Ascending aorta (tissue), 2 donors: ENCODE results near the gene KCNA10. TPM values are rescaled to one million over a fixed set of nuclear protein-coding genes. Genes with fewer than 3 reads are reported as not detected.

Experiments used
- DNase-seq, 2 donors: peaks; one replicate each; pipeline ENCODE4 v3.0.0-alpha.2; 2019; ENCODE audit warnings: low spot score in 2 of 2
- H3K27ac ChIP-seq, 2 donors: fragments of 200-600 bp; sonication (generic); one replicate each; pipeline ENCODE4 v1.5.1; 2016 to 2017; ENCODE audit warnings: mild to moderate bottlenecking in 1 of 2
- H3K27me3 ChIP-seq: fragments of 200-600 bp; sonication (generic); one replicate; pipeline ENCODE4 v1.5.1; 2017
- H3K36me3 ChIP-seq, 2 donors: fragments of 200-600 bp; sonication (generic); one replicate each; pipeline ENCODE4 v1.5.1; 2016
- H3K4me1 ChIP-seq, 2 donors: fragments of 200-600 bp; sonication (generic); one replicate each; pipeline ENCODE4 v1.5.1; 2016 to 2017; ENCODE audit warnings: mild to moderate bottlenecking in 1 of 2
- H3K4me3 ChIP-seq, 2 donors: fragments of 200-600 bp; sonication (generic); one replicate each; pipeline ENCODE4 v1.5.1; 2016 to 2017; ENCODE audit warnings: mild to moderate bottlenecking in 1 of 2
- H3K9me3 ChIP-seq, 2 donors: fragments of 200-600 bp; sonication (generic); one replicate each; pipeline ENCODE4 v1.5.1; 2016
- intact Hi-C: fragments of 100-400 bp; cut with DNase I; formaldehyde crosslinking; loops from one replicate; pipeline ENCODE4 v1.15.1; 2023
- total RNA-seq: library from RNA; depleted of rRNA; stranded (reverse); fragments of >200 nt; gene quantifications from one replicate; pipeline ENCODE4 v1.1.0, GENCODE V29; 2016
- TF ChIP-seq, protein P1 (sequence below), 3 experiments: fragments of 200-600 bp in 2 of 3; fragments of 450-650 bp in 1 of 3; sonication (generic) in 2 of 3; IDR thresholded peaks; one replicate each; pipeline ENCODE4 v1.5.1; 2016 to 2019; ENCODE audit warnings: antibody characterized with exemption in 3 of 3, mild to moderate bottlenecking in 1 of 3, moderate library complexity in 1 of 3

The KCNA10 gene
- total RNA-seq, 1 donor from 2014 or later: not detected

DNA sequence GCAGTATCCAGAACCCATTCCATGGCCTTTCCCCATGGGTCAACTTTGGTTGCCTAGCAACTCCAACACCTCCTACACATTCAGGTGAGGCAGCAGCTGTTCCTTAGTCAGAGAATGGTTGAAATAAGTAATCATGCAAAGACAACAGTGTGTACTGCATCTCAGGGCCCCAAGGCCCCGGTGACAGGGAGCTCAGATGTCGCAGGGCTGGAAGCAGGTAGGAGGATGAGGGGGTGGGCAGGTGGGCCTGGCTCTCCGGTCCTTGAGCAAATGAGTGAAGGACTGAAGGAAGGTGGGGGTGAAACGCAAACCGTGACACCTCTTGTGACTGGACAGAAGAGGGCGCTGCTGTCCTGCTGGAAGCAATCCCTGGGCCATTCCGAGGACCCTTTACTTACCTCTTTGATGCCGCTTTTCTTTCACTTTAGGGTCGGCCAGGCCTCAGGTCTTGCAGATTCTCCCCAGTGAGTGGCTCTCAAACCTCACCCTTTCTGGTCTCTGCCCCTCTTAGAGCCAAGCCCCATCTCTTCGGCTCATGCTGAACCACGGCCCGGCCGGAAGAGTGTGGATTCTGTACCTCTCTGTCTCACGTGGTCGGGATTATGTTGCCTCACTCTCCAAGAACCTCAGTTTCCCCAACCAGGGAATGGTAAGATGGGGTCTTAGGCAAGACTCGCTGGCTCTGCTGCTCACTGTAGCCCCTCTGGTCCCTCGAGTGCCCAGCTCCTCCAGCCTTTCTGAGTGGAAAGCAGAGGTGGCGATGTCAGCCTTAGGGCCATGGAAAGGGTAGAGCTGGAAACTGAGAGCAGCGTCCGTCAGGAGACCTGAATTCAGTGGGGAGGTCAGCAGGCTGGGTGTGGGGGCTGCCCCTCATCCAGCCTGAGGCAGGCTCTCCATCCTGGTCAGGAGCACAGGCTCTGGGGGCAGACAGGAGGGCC lies 5.6 kb upstream of the KCNA10 start:
- Histone ChIP-seq H3K27me3 (no peaks in the 10 kb centered on the region), H3K4me1 (no peaks in the 10 kb centered on the region), H3K4me3 (no peak overlapping the region), H3K9me3 (no peaks in the 10 kb centered on the region), H3K36me3 (no peaks in the 10 kb centered on the region), H3K27ac (no peak overlapping the region)
- TF ChIP-seq, protein P1, sequence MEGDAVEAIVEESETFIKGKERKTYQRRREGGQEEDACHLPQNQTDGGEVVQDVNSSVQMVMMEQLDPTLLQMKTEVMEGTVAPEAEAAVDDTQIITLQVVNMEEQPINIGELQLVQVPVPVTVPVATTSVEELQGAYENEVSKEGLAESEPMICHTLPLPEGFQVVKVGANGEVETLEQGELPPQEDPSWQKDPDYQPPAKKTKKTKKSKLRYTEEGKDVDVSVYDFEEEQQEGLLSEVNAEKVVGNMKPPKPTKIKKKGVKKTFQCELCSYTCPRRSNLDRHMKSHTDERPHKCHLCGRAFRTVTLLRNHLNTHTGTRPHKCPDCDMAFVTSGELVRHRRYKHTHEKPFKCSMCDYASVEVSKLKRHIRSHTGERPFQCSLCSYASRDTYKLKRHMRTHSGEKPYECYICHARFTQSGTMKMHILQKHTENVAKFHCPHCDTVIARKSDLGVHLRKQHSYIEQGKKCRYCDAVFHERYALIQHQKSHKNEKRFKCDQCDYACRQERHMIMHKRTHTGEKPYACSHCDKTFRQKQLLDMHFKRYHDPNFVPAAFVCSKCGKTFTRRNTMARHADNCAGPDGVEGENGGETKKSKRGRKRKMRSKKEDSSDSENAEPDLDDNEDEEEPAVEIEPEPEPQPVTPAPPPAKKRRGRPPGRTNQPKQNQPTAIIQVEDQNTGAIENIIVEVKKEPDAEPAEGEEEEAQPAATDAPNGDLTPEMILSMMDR (IDR thresholded peaks at IDR 0.05): peak; percentile 25 to 62 (median 41)
- intact Hi-C loops: loop anchor here (1.0 kb wide), 1 partner anchor 91 kb away; no protein-coding TSS in a partner anchor
- DNase-seq: no peak

DNA sequence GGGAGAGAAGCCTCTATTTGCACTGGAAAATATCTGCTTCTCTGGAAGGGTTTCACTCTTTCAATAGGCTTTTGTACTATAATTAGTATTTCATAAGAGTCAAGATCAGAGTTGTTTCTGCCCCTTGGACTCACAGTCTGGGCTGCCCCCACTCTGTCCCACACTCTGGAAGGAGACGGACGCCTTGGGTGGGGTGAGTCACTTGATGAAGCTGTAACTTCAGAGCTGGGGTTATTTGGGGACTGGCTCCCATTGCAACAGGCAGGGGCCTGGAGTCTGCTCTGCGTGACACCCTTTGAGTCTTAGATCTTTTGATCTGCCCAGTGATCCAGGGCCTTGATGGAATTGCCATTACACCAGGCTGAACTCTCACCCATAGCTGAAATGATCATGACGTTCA lies 4.0 kb upstream of the KCNA10 start:
- H3K36me3 ChIP-seq: no peaks in the 10 kb centered on the region
- no peak overlapping the region for H3K4me3 ChIP-seq
- H3K27ac ChIP-seq: no peak overlapping the region
- intact Hi-C loops: no loop called here
- TF ChIP-seq, protein P1 (IDR thresholded peaks at IDR 0.05): no peak
- no peaks in the 10 kb centered on the region for H3K9me3 ChIP-seq
- H3K27me3 ChIP-seq: no peaks in the 10 kb centered on the region
- DNase-seq: no peak
- no peaks in the 10 kb centered on the region for H3K4me1 ChIP-seq

DNA sequence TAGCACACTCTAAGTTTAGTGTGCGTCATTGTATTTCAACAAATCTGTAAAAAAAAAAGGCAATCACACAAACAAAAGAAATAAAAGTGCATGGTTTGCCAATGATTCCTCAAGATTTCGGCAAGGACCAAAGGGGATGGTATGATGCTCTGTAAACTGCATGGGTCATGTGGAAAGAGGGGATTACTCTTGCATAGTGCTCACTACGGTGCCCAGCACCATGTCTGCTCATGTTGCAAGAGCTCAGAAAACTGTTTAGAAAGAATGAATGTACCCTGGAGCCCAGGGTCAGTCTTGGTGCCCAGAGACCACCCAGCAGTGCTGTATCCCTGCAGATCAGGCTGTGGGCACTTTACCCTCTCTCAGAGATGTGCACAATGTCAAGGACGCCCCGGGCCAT lies 3.6 kb upstream of the KCNA10 start:
- intact Hi-C loops: no loop called here
- no peak for DNase-seq
- H3K9me3 ChIP-seq: no peaks in the 10 kb centered on the region
- TF ChIP-seq, protein P1 (IDR thresholded peaks at IDR 0.05): no peak
- H3K4me3 ChIP-seq: no peak overlapping the region
- H3K36me3 ChIP-seq: no peaks in the 10 kb centered on the region
- no peaks in the 10 kb centered on the region for H3K4me1 ChIP-seq
- no peaks in the 10 kb centered on the region for H3K27me3 ChIP-seq
- no peak overlapping the region for H3K27ac ChIP-seq

DNA sequence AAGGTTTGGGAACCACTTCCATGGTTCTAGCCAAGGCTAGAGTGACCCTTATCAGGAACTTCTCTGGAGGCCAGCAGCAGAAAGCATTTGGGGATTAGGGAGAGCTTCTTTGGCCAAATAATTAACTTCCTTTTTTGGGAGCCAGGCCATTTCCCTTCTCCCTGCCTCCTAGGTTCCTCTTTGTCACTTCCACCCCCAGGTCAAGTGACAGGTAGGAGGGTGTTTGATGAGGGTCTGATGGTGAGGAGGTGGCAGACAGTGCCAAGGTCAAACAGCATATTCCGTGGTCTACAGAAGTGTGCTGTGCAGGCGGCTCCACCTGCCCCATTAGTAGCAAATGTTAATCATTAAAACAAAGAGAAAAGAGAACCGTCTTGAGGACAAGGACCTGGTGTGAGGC lies 1.9 kb upstream of the KCNA10 start:
- Histone ChIP-seq H3K9me3 (no peaks in the 10 kb centered on the region), H3K4me3 (no peak overlapping the region), H3K27ac (no peak overlapping the region), H3K27me3 (no peaks in the 10 kb centered on the region), H3K36me3 (no peaks in the 10 kb centered on the region), H3K4me1 (no peaks in the 10 kb centered on the region)
- intact Hi-C loops: no loop called here
- TF ChIP-seq, protein P1 (IDR thresholded peaks at IDR 0.05): no peak
- DNase-seq: no peak

DNA sequence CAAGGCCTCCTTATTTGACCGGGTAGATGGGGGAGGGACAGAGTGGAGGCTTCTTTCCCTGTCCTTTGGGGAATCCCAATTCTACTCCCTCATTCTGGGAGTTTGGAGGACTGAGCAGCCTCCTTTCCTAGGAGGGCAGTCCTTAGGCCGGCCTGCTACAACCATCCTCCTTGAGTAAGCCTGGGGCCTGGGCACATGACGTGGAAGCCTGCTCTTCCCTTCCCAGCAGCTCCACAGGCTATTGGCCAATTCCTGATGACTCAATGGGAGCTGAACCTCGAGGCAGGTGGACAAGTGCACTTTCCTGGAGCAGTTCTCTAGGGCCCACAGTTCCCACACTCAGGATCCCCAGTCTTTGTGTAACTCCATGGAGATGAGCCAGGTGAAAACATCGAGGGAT lies 3.1 kb downstream of the KCNA10 start:
- Histone ChIP-seq H3K27ac (no peak overlapping the region), H3K4me1 (no peaks in the 10 kb centered on the region), H3K27me3 (no peaks in the 10 kb centered on the region), H3K9me3 (no peaks in the 10 kb centered on the region), H3K36me3 (no peaks in the 10 kb centered on the region), H3K4me3 (no peak overlapping the region)
- TF ChIP-seq, protein P1 (IDR thresholded peaks at IDR 0.05): no peak
- no peak for DNase-seq
- intact Hi-C loops: no loop called here
